Choroid plexus epithelial cell (primary cell): ENCODE results near the gene GPR180.

Experiments used
- DNase-seq: peaks from one replicate; pipeline ENCODE4 v3.0.0-alpha.2; 2010; ENCODE audit warnings: low read depth
- H3K4me3 ChIP-seq: 2 replicates; pipeline ENCODE4 v1.5.1; 2011; ENCODE audit warnings: low read depth, mild to moderate bottlenecking, control low read depth, low read length, moderate library complexity
- CTCF ChIP-seq: conservative IDR thresholded peaks from 2 replicates; pipeline ENCODE4 v1.5.1; 2011; ENCODE audit warnings: low read depth, mild to moderate bottlenecking, control low read depth, inconsistent platforms, low read length, moderate library complexity

The GPR180 gene

GRCh38 chr13:94683409-94683808, 81.8 kb downstream of the GPR180 start:
- no peak for TF ChIP-seq CTCF
- no peak overlapping the region for H3K4me3 ChIP-seq
- DNase-seq = no peak
